ENCODE results near the gene PAK4. TPM values are rescaled to one million over a fixed set of nuclear protein-coding genes. Genes with fewer than 3 reads are reported as not detected.

The PAK4 gene
- total and polyA plus RNA-seq, 2 of the 8 experiments (the other 6 are each of a cell fraction or from before 2014, with no cell fraction given), result 50.7 to 64.4 TPM

DNA sequence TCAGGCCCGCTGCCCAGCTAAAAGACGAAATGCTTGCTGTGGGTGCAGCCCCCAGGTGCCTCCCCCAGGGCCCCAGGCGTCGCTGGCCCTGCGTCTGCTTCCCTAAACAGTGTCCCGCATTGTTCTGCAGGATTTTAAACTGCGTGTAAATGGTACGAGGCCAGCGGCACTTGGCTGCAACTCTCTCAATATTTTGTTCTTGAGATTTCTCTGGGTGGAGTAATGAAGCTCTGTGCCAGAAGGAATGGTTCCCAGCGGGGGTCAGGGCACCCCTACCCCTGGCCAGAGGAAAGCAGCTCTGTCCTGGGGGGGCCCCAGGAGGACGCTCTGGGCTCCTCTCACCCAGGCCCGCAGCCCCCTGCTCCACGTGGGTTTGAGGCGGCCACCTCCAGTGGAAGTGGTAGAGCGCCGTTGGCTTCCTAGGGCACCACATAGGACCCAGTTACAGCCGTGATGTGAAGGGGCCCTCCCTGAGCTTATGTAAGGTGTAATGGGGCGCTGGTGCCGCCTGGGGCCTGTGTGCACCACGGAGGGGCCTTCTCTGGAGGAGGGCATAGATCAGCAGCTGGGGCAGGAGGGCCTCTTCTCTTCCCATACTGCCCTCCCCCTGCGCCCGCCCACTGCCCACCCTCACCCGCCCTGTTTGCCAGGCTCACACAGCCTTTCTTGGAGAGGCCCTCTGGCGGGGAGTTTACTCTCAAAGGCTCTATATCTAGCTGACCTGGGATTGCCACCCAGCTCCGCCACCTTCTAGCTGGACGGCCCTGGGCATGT lies 19.8 kb downstream of the PAK4 start (continued):
- no peak for TF ChIP-seq CHD1 (IDR thresholded peaks at IDR 0.05; ENCODE audit: low read depth, low read length)
- no peak for TF ChIP-seq EP300 (IDR thresholded peaks at IDR 0.05; ENCODE audit: borderline replicate concordance in 1 of 2, low read depth in 2 of 2, low read length in 2 of 2)
- no peak for TF ChIP-seq TBP (IDR thresholded peaks at IDR 0.05; ENCODE audit: low read depth, low read length)
- no peak for TF ChIP-seq SUZ12 (IDR thresholded peaks at IDR 0.05; ENCODE audit: low read length)
- TF ChIP-seq RAD21 (IDR thresholded peaks at IDR 0.05 in 1 of 2, conservative IDR thresholded peaks at IDR 0.05 in 1 of 2; ENCODE audit: low read depth in 2 of 2, low read length in 2 of 2), result no peak
- no peak for TF ChIP-seq EZH2 (IDR thresholded peaks at IDR 0.05; ENCODE audit: low read depth, low read length, severe bottlenecking)
- no peak for TF ChIP-seq MAFK (IDR thresholded peaks at IDR 0.05; ENCODE audit: low read depth, low read length)
- no peak for TF ChIP-seq CHD2 (IDR thresholded peaks at IDR 0.05; ENCODE audit: low read length)
